Measurements from ENCODE around the gene UBA7. TPM values are rescaled to one million over a fixed set of nuclear protein-coding genes. Genes with fewer than 3 reads are reported as not detected.
A peak's percentile ranks its signal among the peaks of the same experiment; 100 is the strongest.

The UBA7 gene
- total RNA-seq, 1 donor from 2014 or later = 25.1 TPM

DNA sequence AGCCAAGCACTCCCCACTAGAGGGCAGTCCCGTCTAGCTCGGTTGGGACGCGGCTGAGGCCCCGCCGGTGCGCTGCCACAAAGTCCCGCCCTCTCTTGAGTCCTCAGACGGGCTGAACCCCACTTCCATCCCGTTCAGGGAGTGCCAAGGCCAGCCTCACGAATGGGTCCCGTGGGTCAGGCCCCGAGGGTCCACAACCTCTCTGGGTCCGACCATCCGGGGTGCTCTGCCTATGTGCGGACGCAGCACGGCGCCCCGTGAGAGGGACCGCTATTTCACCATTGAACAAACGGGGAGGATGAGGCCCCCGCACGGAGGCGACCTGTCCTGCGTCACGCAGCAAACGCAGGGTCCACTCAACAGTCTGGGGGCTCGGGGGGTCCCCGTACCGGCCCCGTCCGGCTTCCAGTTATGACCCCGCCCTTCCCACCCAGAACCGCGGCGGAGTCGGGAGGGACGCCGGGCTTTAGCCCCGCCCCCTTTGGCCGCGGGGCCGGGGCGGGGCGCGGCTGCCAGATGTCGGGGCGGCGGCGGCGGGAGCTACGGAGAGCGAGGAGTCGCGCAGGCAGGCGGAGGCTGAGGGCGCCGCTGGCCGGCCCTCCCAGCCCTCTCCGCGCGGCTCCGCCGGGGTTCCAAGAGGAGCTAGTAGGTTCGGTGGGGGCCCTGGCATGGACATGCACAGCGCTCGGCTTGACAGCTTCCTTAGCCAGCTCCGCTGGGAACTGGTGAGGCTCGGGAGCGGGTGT is 10.9 kb downstream of the UBA7 start, which contains the start of gene INKA1:
TSS of gene INKA1 (plus strand) at position 543 of the 746 bp plus-strand sequence. CDS start at position 675, 132 bp downstream.
- TF ChIP-seq, protein P1, sequence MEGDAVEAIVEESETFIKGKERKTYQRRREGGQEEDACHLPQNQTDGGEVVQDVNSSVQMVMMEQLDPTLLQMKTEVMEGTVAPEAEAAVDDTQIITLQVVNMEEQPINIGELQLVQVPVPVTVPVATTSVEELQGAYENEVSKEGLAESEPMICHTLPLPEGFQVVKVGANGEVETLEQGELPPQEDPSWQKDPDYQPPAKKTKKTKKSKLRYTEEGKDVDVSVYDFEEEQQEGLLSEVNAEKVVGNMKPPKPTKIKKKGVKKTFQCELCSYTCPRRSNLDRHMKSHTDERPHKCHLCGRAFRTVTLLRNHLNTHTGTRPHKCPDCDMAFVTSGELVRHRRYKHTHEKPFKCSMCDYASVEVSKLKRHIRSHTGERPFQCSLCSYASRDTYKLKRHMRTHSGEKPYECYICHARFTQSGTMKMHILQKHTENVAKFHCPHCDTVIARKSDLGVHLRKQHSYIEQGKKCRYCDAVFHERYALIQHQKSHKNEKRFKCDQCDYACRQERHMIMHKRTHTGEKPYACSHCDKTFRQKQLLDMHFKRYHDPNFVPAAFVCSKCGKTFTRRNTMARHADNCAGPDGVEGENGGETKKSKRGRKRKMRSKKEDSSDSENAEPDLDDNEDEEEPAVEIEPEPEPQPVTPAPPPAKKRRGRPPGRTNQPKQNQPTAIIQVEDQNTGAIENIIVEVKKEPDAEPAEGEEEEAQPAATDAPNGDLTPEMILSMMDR (IDR thresholded peaks at IDR 0.05; ENCODE audit: borderline replicate concordance) = peak; percentile 93
- intact Hi-C loops (cut with micrococcal nuclease) = loop anchor here (5.0 kb wide), 1 partner anchor 39 kb away; no protein-coding TSS in a partner anchor

DNA sequence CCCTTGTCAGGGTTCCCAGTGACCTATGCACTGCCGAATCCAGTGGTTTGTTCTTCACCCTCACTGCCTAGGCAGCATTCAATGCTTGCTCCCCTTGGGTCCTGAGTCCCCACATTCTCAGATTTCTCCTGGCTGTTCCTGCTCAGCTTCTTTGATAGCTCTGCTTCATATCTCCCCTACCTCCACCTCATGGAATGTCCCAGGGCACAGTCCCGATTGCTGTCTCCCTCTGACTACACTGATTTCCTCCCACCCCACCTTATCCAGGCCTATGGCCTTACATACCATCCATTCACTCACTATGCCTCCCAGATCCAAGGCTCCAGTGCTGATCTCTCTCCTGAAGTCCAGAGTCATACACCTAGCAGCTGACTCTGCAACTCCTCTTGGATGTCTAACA is 12.6 kb downstream of the UBA7 start:
- Histone ChIP-seq H3K27ac (replicated peaks) (no peak overlapping the region), H3K4me3 (no peak overlapping the region), H3K27me3 (ENCODE audit: low read depth) (no peaks in the 10 kb centered on the region), H3K9me3 (replicated peaks) (no peaks in the 10 kb centered on the region), H3K4me1 (peaks cover 38% of the 10 kb centered on the region), H3K36me3 (no peaks in the 10 kb centered on the region)
- intact Hi-C loops (cut with micrococcal nuclease) = loop anchor here (5.0 kb wide), 1 partner anchor 41 kb away; no protein-coding TSS in a partner anchor
- no peak for DNase-seq
- TF ChIP-seq, protein P1 (IDR thresholded peaks at IDR 0.05; ENCODE audit: borderline replicate concordance) = no peak

More for the DNA sequence above, 10.9 kb downstream of the UBA7 start, which contains the start of gene INKA1:
- Histone ChIP-seq H3K9me3 (replicated peaks) (no peaks in the 10 kb centered on the region), H3K4me3 (peak within 1 kb of the TSS; percentile 91), H3K27me3 (ENCODE audit: low read depth) (no peaks in the 10 kb centered on the region), H3K27ac (replicated peaks) (peak within 1 kb of the TSS; percentile 99), H3K4me1 (peaks cover 56% of the 10 kb centered on the region), H3K36me3 (no peaks in the 10 kb centered on the region)
- DNase-seq = peak; percentile 90

DNA sequence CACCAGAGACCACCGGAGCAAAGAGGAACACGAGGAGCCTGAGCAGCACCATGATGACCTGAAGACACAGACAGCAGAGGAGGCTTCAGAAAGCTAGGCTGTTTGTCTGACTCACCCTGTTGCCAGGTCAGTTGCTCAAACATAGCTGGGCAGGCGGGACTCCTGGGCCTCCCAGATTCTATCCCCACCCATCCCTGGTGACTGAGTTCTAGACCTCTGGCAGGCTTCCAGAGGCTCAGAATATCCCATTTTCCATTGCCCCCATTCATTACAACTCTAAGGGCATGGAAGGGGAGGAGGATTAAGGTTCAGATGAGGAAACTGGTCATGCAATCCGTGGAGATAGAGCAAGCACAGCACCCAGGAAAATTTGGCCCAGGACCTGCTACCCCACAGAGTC is 14.0 kb downstream of the UBA7 start, which contains the start of gene CDHR4:
TSS of gene CDHR4 (minus strand) at position 113 of the 400 bp plus-strand sequence. CDS start at position 52, 61 bp downstream.
- intact Hi-C loops (cut with micrococcal nuclease) = loop anchor here (5.0 kb wide), 1 partner anchor 43 kb away; no protein-coding TSS in a partner anchor
- Histone ChIP-seq H3K27me3 (ENCODE audit: low read depth) (no peaks in the 10 kb centered on the region), H3K4me1 (peaks cover 24% of the 10 kb centered on the region), H3K4me3 (no peak within 1 kb of the TSS), H3K9me3 (replicated peaks) (no peaks in the 10 kb centered on the region), H3K27ac (replicated peaks) (no peak within 1 kb of the TSS), H3K36me3 (no peaks in the 10 kb centered on the region)
- TF ChIP-seq, protein P1 (IDR thresholded peaks at IDR 0.05; ENCODE audit: borderline replicate concordance) = no peak
- DNase-seq = no peak

DNA sequence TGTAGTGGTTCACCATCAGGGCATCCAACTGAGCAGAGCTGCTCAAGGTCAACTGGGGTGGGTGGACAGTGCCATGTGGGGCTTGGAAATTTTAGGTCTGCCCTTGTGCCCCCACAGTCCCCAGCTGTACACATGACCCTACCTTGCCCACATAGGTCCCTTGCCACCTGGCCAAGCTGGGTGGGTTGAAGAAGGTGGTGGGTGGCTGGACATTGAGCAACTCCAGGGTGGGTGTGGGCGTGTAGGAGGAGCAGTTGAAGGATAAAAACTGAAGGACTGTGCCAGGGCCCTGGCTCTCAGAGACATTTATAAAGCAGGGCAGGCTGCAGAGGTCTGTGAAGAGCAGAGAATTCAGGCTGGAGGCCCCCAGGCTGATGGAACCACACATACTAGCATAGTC is 14.6 kb downstream of the UBA7 start:
- Histone ChIP-seq H3K27ac (replicated peaks) (no peak overlapping the region), H3K4me1 (peaks cover 18% of the 10 kb centered on the region), H3K36me3 (no peaks in the 10 kb centered on the region), H3K9me3 (replicated peaks) (no peaks in the 10 kb centered on the region), H3K27me3 (ENCODE audit: low read depth) (no peaks in the 10 kb centered on the region), H3K4me3 (no peak overlapping the region)
- TF ChIP-seq, protein P1 (IDR thresholded peaks at IDR 0.05; ENCODE audit: borderline replicate concordance) = no peak
- intact Hi-C loops (cut with micrococcal nuclease) = no loop called here
- DNase-seq = no peak

DNA sequence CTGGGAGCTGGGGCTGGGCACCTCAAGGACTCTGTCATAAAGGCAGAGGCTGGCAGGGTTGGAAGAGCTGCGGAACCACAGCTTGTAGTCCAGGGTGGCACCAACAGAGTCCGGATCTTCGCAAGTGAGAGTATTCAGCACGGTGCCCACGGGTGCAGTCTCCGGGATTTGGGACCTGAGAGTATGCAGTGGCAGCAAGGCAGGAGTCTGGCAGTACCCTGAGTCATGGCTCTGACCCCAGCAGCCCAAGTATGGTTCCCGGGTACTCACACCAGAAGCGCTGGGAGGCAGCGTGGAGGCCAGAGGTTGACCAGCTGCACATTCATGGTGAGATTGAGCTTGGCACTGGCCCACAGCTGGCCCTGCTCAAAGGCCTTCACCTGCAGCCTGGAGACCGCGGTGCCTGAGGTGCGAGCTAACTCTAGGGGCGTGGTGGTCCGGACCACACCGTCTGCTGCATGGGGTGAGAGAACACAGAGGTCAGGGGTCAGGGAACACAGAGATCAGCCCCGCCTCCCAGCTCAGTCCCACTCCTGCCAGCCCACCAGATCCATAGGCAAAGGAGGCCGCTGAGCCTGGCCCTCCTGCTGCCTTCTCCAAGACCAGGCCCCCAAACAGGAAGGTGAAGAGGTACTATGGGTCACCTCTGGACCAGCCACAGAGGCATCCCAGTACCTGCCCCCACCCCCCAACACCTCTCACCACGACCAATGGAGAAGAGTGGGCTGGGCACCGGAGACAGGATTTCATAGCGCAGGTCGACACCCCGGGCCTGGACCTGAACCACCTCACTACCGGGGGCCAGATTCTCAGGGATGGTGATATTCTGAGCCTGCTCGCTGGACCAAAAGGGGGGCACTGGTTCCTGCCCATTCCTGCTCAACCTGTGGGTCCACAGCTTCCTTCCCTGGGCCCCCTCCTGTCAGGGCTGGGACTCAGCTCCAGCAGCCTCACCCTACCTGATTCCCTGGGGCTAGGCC is 18.5 kb downstream of the UBA7 start:
- DNase-seq = peak; percentile 15
- H3K27ac ChIP-seq (replicated peaks) = no peak overlapping the region
- intact Hi-C loops (cut with micrococcal nuclease) = no loop called here

More for the DNA sequence above, 18.5 kb downstream of the UBA7 start:
- Histone ChIP-seq H3K9me3 (replicated peaks) (no peaks in the 10 kb centered on the region), H3K4me3 (no peak overlapping the region), H3K36me3 (no peaks in the 10 kb centered on the region), H3K4me1 (no peaks in the 10 kb centered on the region), H3K27me3 (ENCODE audit: low read depth) (no peaks in the 10 kb centered on the region)
- TF ChIP-seq, protein P1 (IDR thresholded peaks at IDR 0.05; ENCODE audit: borderline replicate concordance) = no peak
